Measurements from ENCODE around the gene SLC5A10. TPM values are rescaled to one million over a fixed set of nuclear protein-coding genes. Genes with fewer than 3 reads are reported as not detected.

SLC5A10 gene
- total RNA-seq, 4 donors from 2014 or later, result not detected

DNA sequence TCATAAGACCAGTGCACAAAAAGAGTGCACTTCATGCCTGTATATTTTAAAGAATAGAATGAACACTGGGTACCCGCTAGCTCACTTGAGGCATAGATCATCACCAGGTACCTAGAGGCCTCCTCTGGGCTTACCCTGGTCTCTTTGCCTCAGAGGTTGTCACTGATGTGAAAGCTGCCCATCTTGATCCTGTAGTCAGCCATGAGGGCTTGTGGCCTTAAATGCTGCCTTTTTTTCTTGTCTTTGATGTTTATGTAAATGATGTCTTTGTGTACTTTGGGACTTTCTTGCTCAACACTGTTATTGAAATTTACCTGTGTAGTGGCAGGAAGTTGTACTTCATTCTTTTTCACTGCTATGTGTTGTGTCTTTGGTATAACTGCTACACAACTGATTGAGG, 26.8 kb upstream of the SLC5A10 start:
- no peaks in the 10 kb centered on the region for H3K9me3 ChIP-seq
- no peak for TF ChIP-seq POLR2A (IDR thresholded peaks at IDR 0.05)
- no peak overlapping the region for H3K27ac ChIP-seq
- H3K27me3 ChIP-seq, result no peaks in the 10 kb centered on the region
- H3K36me3 ChIP-seq, result peaks cover 0 to 38% (median 0%) of the 10 kb centered on the region in 3 donors
- no peak for DNase-seq
- H3K4me1 ChIP-seq, result peaks cover 0 to 21% (median 4%) of the 10 kb centered on the region in 4 donors
- no peak overlapping the region for H3K4me3 ChIP-seq

DNA sequence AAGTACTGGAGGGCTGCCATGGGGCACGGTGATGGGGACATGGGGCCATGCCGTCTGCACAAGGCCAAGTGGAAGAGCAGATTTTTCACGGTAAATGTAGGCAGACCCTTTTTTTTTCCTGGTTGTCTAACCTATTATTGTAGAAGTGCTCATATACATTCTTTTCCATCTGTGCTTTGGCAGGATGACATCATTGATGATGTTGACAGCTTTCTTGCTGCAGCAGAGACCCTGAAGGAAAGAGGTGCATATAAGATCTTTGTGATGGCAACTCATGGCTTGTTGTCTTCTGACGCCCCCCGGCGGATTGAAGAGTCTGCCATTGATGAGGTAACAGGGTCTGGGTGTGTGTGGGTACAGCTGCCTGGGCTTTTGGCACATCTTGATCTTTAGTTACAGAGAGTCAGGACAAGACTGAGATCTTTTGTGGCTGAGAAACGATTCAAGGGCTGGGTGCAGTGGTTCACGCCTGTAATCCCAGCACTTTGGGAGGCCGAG, 23.3 kb upstream of the SLC5A10 start:
- Histone ChIP-seq H3K27ac (no peak overlapping the region), H3K36me3 (peaks cover 0 to 50% (median 0%) of the 10 kb centered on the region in 3 donors), H3K4me3 (no peak overlapping the region), H3K9me3 (no peaks in the 10 kb centered on the region), H3K27me3 (no peaks in the 10 kb centered on the region), H3K4me1 (no peaks in the 10 kb centered on the region)
- TF ChIP-seq, protein P1, sequence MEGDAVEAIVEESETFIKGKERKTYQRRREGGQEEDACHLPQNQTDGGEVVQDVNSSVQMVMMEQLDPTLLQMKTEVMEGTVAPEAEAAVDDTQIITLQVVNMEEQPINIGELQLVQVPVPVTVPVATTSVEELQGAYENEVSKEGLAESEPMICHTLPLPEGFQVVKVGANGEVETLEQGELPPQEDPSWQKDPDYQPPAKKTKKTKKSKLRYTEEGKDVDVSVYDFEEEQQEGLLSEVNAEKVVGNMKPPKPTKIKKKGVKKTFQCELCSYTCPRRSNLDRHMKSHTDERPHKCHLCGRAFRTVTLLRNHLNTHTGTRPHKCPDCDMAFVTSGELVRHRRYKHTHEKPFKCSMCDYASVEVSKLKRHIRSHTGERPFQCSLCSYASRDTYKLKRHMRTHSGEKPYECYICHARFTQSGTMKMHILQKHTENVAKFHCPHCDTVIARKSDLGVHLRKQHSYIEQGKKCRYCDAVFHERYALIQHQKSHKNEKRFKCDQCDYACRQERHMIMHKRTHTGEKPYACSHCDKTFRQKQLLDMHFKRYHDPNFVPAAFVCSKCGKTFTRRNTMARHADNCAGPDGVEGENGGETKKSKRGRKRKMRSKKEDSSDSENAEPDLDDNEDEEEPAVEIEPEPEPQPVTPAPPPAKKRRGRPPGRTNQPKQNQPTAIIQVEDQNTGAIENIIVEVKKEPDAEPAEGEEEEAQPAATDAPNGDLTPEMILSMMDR (IDR thresholded peaks at IDR 0.05), result no peak
- no peak for TF ChIP-seq POLR2A (IDR thresholded peaks at IDR 0.05)
- DNase-seq, result no peak

DNA sequence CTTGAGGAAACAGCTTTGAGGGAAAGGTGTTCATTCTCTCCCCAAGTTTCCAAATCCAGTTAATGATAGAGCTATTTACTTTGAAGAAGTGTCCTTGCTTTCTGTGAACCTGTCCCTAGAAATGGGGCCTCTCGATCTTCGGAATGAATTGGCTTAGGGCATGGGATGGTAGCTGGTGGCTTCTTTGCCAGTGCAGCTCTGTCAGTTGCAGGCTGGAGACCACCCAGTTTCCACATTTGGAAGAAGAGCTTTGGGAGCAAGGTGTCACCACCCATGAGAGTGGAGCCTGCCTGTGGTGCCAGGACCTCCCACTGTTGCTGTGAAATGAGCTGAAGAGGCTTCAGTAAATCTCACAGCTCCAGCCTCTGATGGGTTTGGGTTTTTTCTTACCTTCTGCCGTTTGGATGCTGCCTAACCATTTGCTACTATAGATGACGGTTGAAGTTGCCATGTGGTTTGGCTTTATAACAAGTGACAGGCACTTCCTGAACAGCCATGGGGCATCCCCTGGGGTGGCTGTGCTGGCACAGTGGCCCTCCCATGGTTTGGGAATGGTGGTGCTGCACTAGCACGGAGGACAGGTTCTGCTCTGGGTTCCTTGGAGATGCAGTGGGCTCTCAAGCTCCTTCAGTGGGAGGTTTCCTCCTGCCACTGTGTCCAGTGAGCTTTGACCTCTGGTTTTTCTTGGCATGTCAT, 19.5 kb upstream of the SLC5A10 start:
- H3K4me1 ChIP-seq, result no peaks in the 10 kb centered on the region
- no peak overlapping the region for H3K27ac ChIP-seq
- no peak for DNase-seq
- TF ChIP-seq, protein P1 (IDR thresholded peaks at IDR 0.05), result no peak
- no peak for TF ChIP-seq POLR2A (IDR thresholded peaks at IDR 0.05)
- H3K36me3 ChIP-seq, result peaks cover 0 to 30% (median 0%) of the 10 kb centered on the region in 3 donors
- no peak overlapping the region for H3K4me3 ChIP-seq
- H3K27me3 ChIP-seq, result no peaks in the 10 kb centered on the region
- no peaks in the 10 kb centered on the region for H3K9me3 ChIP-seq

DNA sequence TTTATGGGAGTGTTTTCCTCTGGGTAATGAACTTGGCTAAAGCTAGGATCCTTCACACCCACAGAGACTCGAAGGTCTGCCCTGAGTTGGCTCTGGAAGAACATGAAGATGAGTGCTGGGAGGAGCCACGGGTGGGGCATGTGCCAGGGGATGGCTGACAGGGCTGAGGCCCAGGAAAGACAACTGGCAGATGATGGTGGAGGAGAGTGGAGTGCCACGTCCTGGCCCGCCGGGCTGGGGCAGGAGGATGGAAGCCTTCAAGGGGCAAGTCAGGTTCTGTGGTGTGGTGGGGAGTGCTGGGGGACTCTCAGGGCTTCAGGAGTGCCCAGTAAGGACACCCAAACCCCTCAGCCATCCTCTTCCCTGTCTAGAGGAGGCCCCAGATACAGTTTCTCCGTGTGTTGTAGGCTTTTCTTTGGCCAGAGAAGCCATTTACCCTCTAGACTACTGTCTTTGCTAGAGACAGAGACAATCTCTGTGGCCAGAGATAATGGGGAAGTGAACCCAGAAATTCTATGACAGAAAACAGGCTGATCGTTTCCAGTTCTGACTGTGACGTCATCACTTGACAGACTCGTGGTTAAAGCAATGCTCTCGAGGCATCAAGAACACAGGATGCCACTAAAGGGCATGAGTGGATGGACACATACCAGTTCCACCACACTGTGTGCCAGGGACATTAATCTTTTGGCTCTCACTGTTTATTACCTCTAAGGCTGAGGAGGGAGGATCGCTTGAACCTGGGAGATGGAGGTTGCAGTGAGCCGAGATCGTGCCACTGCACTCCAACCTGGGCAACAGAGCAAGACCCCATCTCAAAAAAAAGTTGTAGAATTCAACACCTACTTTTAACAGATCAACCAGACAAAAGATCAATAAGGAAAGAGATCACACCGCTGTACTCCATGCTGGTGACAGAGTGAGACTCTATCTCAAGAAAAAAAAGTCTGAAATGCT, 18.6 kb upstream of the SLC5A10 start:
- no peak for DNase-seq
- H3K27ac ChIP-seq, result no peak overlapping the region
- no peak overlapping the region for H3K4me3 ChIP-seq
- peaks cover 0 to 30% (median 0%) of the 10 kb centered on the region in 3 donors for H3K36me3 ChIP-seq
- H3K27me3 ChIP-seq, result no peaks in the 10 kb centered on the region
- H3K4me1 ChIP-seq, result no peaks in the 10 kb centered on the region
- H3K9me3 ChIP-seq, result no peaks in the 10 kb centered on the region
- TF ChIP-seq, protein P1 (IDR thresholded peaks at IDR 0.05), result no peak
- TF ChIP-seq POLR2A (IDR thresholded peaks at IDR 0.05), result no peak

DNA sequence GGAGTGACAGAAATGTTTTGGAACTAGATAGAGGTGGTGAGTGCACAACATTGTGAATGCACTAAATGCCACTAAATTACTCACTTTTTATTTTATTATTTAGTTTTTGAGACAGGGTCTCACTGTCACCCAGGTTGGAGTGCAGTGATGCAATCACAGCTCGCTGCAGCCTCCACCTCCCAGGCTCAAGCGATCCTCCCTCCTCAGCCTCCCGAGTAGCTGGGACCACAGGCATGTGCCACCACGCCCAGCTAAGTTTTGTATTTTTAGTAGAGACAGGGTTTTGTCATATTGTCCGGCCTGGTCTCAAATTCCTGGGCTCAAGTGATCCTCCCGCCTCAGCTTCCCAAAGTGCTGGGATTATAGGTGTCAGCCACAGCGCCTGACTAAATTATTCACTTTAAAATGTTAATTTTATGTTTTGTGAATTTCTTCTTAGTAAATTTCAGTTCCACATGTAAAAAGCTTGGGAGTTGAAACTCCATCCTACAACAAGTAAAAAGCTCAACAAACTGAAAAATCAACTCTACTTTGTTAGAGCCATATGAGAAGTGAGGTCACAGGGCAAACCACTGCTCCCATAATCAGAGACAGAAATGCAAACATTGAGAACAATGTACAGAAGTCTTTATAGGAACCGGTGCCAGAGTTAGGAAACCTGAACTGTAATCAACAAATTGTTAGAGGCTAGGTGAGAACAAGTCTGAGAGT, 13.8 kb upstream of the SLC5A10 start:
- Histone ChIP-seq H3K9me3 (no peaks in the 10 kb centered on the region), H3K27ac (no peak overlapping the region), H3K4me1 (no peaks in the 10 kb centered on the region), H3K4me3 (no peak overlapping the region), H3K27me3 (no peaks in the 10 kb centered on the region), H3K36me3 (no peaks in the 10 kb centered on the region)
- no peak for TF ChIP-seq POLR2A (IDR thresholded peaks at IDR 0.05)
- TF ChIP-seq, protein P1 (IDR thresholded peaks at IDR 0.05), result no peak
- no peak for DNase-seq

Measured in Peyer's patch (tissue), 4 donors.